Epithelial cell of proximal tubule (primary cell): Measurements from ENCODE around the gene PDE4A. TPM values are rescaled to one million over a fixed set of nuclear protein-coding genes. Genes with fewer than 3 reads are reported as not detected.

Source experiments
- DNase-seq: peaks from one replicate; pipeline ENCODE4 v3.0.0-alpha.2; 2011; ENCODE audit warnings: low read depth
- H3K4me3 ChIP-seq: 2 replicates; pipeline ENCODE4 v1.5.1; 2011; ENCODE audit warnings: low read depth, mild to moderate bottlenecking, low read length
- total RNA-seq: library from RNA; depleted of rRNA; stranded (reverse); fragments of >200 nt; gene quantifications from 2 replicates; pipeline ENCODE4 v1.2.3, GENCODE V29; 2015
- TF ChIP-seq, protein P1 (sequence below): conservative IDR thresholded peaks from 2 replicates; pipeline ENCODE4 v1.5.1; 2012; ENCODE audit warnings: low read depth, mild to moderate bottlenecking, low read length

Gene PDE4A
- total RNA-seq, 1 donor from 2014 or later: 0.40 TPM

DNA sequence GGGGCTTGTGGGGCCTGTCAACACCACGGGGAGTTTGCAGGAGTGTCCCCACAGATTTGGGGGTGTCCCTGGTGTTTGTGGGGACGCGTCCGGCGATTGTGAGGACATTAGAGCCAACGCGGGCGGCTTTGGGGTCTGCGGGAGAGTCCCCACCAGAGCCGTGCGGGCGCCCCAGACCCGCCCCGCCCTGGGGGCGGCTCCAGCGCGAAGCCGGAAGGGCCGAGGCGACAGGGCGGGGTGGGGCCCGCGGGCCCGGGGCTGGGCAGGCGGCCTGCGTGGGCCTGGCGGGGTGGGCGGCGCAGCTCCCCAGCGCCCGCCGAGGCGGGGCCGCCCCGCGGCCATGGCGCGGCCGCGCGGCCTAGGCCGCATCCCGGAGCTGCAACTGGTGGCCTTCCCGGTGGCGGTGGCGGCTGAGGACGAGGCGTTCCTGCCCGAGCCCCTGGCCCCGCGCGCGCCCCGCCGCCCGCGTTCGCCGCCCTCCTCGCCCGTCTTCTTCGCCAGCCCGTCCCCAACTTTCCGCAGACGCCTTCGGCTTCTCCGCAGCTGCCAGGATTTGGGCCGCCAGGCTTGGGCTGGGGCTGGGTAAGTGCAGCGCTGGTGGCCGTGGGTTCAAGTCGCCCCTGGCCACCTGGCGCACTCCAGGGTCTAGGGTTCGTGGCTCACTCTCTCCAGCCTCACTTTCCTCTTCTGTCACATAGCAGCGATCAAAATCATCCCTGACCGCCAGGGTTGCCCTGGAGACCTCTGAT lies 10.3 kb downstream of the PDE4A start:
- TF ChIP-seq, protein P1, sequence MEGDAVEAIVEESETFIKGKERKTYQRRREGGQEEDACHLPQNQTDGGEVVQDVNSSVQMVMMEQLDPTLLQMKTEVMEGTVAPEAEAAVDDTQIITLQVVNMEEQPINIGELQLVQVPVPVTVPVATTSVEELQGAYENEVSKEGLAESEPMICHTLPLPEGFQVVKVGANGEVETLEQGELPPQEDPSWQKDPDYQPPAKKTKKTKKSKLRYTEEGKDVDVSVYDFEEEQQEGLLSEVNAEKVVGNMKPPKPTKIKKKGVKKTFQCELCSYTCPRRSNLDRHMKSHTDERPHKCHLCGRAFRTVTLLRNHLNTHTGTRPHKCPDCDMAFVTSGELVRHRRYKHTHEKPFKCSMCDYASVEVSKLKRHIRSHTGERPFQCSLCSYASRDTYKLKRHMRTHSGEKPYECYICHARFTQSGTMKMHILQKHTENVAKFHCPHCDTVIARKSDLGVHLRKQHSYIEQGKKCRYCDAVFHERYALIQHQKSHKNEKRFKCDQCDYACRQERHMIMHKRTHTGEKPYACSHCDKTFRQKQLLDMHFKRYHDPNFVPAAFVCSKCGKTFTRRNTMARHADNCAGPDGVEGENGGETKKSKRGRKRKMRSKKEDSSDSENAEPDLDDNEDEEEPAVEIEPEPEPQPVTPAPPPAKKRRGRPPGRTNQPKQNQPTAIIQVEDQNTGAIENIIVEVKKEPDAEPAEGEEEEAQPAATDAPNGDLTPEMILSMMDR: no peak
- peak overlapping the region; percentile 51 for H3K4me3 ChIP-seq
- DNase-seq: no peak

DNA sequence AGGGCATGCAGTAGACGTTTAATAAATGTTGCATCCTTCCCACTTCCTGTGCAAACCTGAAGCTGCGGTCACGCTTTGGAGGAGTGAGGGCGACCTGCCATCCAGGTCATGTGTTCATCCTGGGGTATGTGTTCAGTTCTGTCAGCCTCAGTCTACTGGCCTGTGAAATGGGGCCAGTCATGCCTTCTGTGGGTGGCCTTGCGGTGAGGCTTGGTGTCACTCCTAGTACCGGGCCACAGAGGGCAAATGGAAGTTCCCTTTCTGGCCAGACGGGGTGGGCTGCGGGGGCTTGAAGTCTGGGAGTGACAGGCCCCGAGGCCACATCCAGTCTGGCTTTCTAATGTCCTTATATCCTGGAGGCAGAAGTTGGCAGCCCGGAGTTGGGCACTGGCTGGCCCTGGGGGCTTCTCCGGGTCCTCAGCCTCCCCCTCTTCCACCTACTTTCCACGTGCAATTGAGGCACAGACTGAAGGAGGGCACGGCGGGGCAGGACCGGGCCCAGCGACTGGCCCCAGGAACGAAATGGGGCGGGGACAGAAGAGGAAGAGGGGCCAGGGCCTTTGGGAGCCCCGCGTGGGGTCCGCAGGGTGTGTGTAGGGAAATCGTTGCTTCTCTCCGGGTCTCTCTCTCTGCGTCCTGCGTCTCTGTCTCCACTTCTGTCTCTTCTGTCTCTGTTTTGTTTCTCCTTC lies 11.1 kb downstream of the PDE4A start:
- no peak for DNase-seq
- TF ChIP-seq, protein P1: no peak
- peak overlapping the region; percentile 51 for H3K4me3 ChIP-seq

DNA sequence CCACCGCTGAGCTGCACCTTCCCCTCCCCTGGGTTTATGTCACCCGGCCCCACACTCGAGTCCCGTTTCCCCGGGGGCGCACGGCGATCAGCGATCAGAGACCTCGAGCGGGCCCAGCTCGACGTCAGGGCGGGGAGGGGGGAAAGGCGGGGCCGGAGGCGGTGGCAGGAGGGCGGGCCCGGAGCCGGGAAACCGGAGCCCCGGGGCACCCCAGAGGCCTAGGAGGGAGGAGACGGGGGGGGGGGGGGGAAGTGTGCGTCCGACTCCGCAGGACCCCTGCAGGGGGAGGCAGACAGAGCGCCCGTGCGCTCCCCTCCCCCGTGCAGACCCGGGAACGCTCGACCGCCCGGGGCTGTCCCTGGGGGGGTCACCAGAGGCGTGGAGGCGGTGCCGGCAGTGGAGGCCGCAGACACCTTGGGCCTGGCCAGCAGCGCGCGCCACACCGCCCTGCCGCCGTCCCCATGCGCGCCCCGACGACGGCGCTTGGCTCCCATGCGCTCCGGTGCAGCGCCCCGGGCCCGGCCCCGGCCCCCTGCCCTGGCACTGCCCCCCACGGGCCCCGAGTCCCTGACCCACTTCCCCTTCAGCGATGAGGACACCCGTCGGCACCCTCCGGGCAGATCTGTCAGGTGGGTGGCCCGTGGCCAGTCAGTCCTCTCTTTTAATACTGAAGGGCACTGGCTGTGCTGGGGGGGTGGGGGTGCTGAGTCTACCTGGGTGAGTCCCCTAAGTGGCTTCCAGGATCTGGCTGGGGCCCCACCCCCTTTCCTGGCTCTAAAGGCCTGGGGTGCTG lies 11.8 kb downstream of the PDE4A start:
- peak overlapping the region; percentile 51 for H3K4me3 ChIP-seq
- TF ChIP-seq, protein P1: no peak
- no peak for DNase-seq

DNA sequence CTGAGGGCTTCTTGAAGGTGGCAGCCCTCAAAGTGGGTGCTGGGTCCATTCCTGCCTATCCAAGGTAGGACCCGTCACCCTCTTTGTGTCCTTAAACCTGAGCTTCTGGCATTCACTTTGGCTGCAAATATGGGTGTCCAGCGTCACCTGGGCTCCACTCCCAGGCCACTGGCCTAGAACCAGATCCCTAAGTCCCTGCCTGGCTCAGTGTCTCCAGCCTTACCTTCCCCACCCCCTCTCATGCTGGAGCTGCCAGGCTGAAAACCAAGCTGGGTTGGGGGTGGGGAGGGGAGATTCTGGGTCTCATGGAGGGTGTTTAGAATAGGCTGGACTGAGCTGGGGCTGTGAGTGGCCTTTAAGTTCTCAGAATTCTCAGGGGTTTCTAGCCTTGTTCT lies 12.4 kb downstream of the PDE4A start:
- peak overlapping the region; percentile 51 for H3K4me3 ChIP-seq
- no peak for DNase-seq
- TF ChIP-seq, protein P1: no peak

DNA sequence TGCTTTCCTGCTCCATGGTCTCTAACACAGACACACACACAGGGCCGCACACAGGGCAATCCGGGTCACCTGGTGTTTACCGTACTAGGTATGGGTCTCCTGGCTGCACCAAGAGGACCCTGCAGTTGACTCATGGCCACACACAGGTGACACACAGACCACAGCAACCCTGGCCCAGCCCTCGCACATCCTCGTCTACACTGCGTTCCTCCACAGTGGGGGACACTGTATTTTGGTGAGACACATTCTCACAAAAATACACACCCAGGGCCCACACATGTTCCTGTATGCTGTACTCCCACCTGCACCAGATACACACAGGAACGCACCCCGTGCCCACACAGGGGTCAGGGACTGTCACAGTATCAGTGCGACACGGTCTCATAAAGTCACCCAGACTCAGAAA lies 12.8 kb downstream of the PDE4A start:
- TF ChIP-seq, protein P1: no peak
- no peak overlapping the region for H3K4me3 ChIP-seq
- DNase-seq: no peak

DNA sequence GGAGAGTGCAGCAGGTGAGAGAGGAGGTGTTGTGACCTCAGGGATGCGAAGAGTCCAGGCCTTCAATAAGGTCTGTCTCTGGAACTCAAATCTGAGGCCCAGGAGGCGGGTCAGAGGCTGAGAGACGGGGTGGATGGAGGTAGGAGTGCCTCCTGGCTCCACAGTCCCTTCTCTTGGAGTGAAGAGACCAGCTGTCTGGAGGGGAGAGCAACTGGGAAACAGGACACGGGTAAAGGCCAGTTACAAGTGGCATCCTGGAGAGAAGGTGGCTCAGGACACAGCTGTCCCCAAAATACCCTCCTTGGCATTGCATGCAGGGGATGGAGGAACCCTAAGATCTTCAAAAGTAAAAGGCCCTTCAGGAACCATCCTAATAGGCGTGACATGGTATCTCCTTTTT lies 19.2 kb downstream of the PDE4A start:
- no peak for DNase-seq
- H3K4me3 ChIP-seq: no peak overlapping the region
- TF ChIP-seq, protein P1: no peak
